Measurements from ENCODE around the gene SMARCB1. TPM values are rescaled to one million over a fixed set of nuclear protein-coding genes. Genes with fewer than 3 reads are reported as not detected.

SMARCB1 gene
- total and polyA plus RNA-seq, 2 experiments from 2014 or later = 114 to 132 TPM

DNA sequence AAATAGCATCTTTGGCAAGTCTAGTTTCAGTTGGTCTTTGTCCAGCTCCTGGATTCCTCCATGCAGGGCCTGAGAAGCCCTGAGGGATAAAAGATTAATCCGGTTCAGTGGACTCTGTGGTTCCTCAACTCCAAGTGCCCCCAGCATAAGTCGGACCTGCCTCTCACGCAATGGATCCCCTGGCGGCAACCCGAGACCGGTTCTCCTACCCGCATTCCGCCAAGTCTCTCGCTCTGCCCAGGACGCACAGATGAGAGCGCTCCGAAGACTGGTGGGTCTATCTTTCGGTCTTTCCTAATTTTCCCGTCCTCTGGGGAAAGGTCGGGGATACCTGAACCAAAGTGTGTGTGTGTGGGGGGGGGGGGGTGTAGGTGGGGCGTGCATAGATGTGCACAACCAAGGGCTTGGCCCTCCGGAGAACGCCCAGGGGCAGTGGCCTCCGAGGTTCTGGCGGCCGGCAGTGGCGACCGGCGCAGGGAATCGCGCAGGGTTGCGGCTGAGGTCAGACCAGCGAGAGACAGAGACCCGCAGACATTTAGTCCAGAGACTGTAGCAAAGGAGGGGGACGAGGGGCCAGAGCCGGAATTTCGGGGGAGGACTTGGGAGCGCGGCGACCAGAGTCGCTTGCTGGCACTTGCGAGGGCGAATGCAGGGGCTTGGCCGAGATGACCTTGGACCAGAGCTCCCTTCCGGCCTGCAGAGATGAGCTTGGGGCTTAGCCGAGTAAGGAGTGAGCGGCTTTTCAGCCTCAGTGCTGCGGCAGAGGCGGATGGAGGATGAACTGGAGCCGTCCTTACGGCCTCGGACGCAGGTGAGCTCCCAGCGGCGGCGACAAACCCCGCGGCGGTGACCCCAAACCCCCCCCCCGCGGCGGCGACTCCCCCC lies 70.2 kb downstream of the SMARCB1 start:
- no peaks in the 10 kb centered on the region for H3K36me3 ChIP-seq (ENCODE audit: insufficient read depth)
- H3K4me2 ChIP-seq = peak overlapping the region; percentile 94
- H3K27me3 ChIP-seq (ENCODE audit: insufficient read depth) = no peaks in the 10 kb centered on the region
- H3K9me2 ChIP-seq (ENCODE audit: insufficient read depth) = no peaks in the 10 kb centered on the region
- H3K27ac Mint-ChIP-seq = peak overlapping the region; percentile 94
- peak overlapping the region; percentile 70 for H2AFZ ChIP-seq
- H3K79me2 ChIP-seq (replicated peaks; ENCODE audit: insufficient read depth) = peaks cover 3% of the 10 kb centered on the region
- no peaks in the 10 kb centered on the region for H3K9me3 Mint-ChIP-seq
- peaks cover 25% of the 10 kb centered on the region for H3F3A ChIP-seq (replicated peaks; ENCODE audit: low read depth)
- peaks cover 15% of the 10 kb centered on the region for H3K27me3 Mint-ChIP-seq (ENCODE audit: insufficient read depth, low read depth, poor library complexity)
- H4K20me1 ChIP-seq (replicated peaks; ENCODE audit: insufficient read depth) = no peaks in the 10 kb centered on the region
- DNase-seq (ENCODE audit: low spot score) = peak; percentile 83
- H3K4me3 Mint-ChIP-seq = peak overlapping the region; percentile 79
- TF ChIP-seq, protein P1, sequence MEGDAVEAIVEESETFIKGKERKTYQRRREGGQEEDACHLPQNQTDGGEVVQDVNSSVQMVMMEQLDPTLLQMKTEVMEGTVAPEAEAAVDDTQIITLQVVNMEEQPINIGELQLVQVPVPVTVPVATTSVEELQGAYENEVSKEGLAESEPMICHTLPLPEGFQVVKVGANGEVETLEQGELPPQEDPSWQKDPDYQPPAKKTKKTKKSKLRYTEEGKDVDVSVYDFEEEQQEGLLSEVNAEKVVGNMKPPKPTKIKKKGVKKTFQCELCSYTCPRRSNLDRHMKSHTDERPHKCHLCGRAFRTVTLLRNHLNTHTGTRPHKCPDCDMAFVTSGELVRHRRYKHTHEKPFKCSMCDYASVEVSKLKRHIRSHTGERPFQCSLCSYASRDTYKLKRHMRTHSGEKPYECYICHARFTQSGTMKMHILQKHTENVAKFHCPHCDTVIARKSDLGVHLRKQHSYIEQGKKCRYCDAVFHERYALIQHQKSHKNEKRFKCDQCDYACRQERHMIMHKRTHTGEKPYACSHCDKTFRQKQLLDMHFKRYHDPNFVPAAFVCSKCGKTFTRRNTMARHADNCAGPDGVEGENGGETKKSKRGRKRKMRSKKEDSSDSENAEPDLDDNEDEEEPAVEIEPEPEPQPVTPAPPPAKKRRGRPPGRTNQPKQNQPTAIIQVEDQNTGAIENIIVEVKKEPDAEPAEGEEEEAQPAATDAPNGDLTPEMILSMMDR (conservative IDR thresholded peaks at IDR 0.05; ENCODE audit: low read depth in 2 of 2) = no peak
- TF ChIP-seq, protein P2, sequence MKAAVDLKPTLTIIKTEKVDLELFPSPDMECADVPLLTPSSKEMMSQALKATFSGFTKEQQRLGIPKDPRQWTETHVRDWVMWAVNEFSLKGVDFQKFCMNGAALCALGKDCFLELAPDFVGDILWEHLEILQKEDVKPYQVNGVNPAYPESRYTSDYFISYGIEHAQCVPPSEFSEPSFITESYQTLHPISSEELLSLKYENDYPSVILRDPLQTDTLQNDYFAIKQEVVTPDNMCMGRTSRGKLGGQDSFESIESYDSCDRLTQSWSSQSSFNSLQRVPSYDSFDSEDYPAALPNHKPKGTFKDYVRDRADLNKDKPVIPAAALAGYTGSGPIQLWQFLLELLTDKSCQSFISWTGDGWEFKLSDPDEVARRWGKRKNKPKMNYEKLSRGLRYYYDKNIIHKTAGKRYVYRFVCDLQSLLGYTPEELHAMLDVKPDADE (IDR thresholded peaks at IDR 0.05) = no peak
- TF ChIP-seq CREB1 (CRISPR knock-in tag; IDR thresholded peaks at IDR 0.05; ENCODE audit: low read depth) (no peak), EZH2phosphoT487 (IDR thresholded peaks at IDR 0.05; ENCODE audit: unreplicated experiment) (no peak), ZNF331 (CRISPR knock-in tag; IDR thresholded peaks at IDR 0.05; ENCODE audit: low read depth) (no peak), EZH2 (IDR thresholded peaks at IDR 0.05; ENCODE audit: low read depth, unreplicated experiment) (no peak), STAT1 (IDR thresholded peaks at IDR 0.05; ENCODE audit: unreplicated experiment) (no peak), NANOG (IDR thresholded peaks at IDR 0.05; ENCODE audit: borderline replicate concordance) (no peak), POLR2AphosphoS5 (IDR thresholded peaks at IDR 0.05; ENCODE audit: low read depth) (no peak), ZNF114 (CRISPR knock-in tag; IDR thresholded peaks at IDR 0.05) (no peak), JUNB (IDR thresholded peaks at IDR 0.05; ENCODE audit: unreplicated experiment) (no peak)
- TF ChIP-seq, protein P3, sequence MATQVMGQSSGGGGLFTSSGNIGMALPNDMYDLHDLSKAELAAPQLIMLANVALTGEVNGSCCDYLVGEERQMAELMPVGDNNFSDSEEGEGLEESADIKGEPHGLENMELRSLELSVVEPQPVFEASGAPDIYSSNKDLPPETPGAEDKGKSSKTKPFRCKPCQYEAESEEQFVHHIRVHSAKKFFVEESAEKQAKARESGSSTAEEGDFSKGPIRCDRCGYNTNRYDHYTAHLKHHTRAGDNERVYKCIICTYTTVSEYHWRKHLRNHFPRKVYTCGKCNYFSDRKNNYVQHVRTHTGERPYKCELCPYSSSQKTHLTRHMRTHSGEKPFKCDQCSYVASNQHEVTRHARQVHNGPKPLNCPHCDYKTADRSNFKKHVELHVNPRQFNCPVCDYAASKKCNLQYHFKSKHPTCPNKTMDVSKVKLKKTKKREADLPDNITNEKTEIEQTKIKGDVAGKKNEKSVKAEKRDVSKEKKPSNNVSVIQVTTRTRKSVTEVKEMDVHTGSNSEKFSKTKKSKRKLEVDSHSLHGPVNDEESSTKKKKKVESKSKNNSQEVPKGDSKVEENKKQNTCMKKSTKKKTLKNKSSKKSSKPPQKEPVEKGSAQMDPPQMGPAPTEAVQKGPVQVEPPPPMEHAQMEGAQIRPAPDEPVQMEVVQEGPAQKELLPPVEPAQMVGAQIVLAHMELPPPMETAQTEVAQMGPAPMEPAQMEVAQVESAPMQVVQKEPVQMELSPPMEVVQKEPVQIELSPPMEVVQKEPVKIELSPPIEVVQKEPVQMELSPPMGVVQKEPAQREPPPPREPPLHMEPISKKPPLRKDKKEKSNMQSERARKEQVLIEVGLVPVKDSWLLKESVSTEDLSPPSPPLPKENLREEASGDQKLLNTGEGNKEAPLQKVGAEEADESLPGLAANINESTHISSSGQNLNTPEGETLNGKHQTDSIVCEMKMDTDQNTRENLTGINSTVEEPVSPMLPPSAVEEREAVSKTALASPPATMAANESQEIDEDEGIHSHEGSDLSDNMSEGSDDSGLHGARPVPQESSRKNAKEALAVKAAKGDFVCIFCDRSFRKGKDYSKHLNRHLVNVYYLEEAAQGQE (IDR thresholded peaks at IDR 0.05; ENCODE audit: unreplicated experiment) = no peak
- TF ChIP-seq, protein P4, sequence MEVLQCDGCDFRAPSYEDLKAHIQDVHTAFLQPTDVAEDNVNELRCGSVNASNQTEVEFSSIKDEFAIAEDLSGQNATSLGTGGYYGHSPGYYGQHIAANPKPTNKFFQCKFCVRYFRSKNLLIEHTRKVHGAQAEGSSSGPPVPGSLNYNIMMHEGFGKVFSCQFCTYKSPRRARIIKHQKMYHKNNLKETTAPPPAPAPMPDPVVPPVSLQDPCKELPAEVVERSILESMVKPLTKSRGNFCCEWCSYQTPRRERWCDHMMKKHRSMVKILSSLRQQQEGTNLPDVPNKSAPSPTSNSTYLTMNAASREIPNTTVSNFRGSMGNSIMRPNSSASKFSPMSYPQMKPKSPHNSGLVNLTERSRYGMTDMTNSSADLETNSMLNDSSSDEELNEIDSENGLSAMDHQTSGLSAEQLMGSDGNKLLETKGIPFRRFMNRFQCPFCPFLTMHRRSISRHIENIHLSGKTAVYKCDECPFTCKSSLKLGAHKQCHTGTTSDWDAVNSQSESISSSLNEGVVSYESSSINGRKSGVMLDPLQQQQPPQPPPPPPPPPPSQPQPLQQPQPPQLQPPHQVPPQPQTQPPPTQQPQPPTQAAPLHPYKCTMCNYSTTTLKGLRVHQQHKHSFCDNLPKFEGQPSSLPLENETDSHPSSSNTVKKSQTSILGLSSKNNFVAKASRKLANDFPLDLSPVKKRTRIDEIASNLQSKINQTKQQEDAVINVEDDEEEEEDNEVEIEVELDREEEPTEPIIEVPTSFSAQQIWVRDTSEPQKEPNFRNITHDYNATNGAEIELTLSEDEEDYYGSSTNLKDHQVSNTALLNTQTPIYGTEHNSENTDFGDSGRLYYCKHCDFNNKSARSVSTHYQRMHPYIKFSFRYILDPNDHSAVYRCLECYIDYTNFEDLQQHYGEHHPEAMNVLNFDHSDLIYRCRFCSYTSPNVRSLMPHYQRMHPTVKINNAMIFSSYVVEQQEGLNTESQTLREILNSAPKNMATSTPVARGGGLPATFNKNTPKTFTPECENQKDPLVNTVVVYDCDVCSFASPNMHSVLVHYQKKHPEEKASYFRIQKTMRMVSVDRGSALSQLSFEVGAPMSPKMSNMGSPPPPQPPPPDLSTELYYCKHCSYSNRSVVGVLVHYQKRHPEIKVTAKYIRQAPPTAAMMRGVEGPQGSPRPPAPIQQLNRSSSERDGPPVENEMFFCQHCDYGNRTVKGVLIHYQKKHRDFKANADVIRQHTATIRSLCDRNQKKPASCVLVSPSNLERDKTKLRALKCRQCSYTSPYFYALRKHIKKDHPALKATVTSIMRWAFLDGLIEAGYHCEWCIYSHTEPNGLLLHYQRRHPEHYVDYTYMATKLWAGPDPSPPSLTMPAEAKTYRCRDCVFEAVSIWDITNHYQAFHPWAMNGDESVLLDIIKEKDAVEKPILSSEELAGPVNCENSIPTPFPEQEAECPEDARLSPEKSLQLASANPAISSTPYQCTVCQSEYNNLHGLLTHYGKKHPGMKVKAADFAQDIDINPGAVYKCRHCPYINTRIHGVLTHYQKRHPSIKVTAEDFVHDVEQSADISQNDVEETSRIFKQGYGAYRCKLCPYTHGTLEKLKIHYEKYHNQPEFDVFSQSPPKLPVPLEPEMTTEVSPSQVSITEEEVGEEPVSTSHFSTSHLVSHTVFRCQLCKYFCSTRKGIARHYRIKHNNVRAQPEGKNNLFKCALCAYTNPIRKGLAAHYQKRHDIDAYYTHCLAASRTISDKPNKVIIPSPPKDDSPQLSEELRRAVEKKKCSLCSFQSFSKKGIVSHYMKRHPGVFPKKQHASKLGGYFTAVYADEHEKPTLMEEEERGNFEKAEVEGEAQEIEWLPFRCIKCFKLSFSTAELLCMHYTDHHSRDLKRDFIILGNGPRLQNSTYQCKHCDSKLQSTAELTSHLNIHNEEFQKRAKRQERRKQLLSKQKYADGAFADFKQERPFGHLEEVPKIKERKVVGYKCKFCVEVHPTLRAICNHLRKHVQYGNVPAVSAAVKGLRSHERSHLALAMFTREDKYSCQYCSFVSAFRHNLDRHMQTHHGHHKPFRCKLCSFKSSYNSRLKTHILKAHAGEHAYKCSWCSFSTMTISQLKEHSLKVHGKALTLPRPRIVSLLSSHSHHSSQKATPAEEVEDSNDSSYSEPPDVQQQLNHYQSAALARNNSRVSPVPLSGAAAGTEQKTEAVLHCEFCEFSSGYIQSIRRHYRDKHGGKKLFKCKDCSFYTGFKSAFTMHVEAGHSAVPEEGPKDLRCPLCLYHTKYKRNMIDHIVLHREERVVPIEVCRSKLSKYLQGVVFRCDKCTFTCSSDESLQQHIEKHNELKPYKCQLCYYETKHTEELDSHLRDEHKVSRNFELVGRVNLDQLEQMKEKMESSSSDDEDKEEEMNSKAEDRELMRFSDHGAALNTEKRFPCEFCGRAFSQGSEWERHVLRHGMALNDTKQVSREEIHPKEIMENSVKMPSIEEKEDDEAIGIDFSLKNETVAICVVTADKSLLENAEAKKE (CRISPR knock-in tag; IDR thresholded peaks at IDR 0.05) = no peak
- peaks cover 11% of the 10 kb centered on the region for H3K4me1 ChIP-seq (ENCODE audit: insufficient read depth)
- H3K36me3 Mint-ChIP-seq (ENCODE audit: low read depth) = no peaks in the 10 kb centered on the region; the same call in 1 of the 3 replicates
- ATAC-seq = peak; percentile 60
- peak overlapping the region; percentile 75 for H3K4me3 ChIP-seq
- peaks cover 20% of the 10 kb centered on the region for H3K4me1 Mint-ChIP-seq
- H3K27ac ChIP-seq (ENCODE audit: low read depth) = peak overlapping the region; percentile 89

All from GM23338 (cell line).